ENCODE measurements around the gene AMDHD1.

The AMDHD1 gene

GRCh38 chr12:95996034-95996658, 53.0 kb downstream of the AMDHD1 start, which contains the start of gene HAL:
HAL (minus strand) TSS chr12:95996344; CDS start chr12:95995910, 434 bp downstream.
- no peak for DNase-seq

DNA sequence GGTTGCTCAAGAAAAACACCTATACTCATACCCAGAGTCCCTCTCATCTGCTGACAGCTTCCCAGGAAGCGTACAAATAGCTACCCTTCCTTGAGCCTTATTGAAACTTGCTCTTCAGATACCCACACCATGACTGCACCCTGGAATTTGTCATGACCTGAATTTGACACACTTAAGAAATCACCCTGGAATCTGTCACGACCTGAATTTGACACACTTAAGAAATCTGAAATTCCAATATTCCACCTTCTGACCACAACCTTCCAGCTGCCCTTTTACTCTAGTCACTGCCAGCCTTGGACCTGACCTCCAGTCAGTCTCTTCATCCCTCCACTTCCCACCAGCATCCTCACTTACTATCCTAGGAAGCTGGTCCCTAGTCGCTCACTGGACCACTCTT, 54.1 kb downstream of the AMDHD1 start:
- DNase-seq, result no peak

- DNase-seq, result no peak
Observed at GRCh38 chr12:95997911-95998510, 54.9 kb downstream of the AMDHD1 start.

DNA sequence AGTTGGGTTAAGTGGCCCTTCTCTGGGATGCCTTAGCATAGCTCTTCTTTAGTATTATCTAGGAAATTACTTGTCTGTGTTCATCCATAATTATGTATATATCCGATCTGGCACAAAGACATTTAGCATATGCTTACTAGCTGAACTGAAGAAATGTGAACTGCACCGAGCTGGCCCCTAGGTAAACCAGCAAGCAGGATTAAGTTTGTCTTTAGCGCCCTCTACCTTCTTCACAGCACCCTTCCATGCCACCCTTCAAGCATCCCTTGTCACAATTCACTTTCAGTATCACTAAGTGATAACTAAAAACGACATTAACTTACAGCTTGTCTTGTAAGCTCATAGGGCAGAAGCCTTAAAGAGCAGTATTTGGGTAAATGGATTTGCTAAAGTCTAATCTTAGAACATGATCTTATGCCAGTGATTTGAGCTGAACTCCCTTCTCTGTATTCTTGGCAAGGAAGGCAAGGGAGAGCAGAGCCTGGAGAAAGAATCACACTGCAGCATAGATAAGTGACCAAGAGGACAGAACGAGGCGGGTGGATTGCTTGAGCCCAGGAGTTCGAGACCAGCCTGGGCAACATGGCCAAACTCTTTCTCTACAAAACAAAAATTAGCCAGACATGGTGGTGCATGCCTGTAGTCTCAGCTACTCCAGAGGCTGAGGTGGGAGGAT, 55.6 kb downstream of the AMDHD1 start:
- DNase-seq, result no peak

DNA sequence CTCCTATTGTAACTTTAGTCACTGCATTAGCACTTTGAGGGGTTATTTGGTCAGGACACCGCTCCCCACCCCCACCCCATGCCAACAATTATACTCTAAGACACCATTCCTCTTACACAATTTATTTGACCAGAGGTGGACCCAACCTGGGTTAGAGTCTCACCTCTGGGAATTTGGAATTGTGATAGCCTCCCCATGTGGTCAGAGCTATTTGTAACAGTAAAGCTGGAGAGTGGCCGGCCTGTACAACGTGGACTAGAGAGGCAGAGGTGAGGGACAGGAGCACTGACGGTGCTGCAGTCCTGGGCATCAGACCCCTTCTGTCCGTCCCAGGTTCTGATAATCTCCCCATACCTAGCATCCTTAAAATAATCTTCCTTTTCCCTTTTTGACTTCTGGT, 56.4 kb downstream of the AMDHD1 start:
- DNase-seq, result no peak

DNA sequence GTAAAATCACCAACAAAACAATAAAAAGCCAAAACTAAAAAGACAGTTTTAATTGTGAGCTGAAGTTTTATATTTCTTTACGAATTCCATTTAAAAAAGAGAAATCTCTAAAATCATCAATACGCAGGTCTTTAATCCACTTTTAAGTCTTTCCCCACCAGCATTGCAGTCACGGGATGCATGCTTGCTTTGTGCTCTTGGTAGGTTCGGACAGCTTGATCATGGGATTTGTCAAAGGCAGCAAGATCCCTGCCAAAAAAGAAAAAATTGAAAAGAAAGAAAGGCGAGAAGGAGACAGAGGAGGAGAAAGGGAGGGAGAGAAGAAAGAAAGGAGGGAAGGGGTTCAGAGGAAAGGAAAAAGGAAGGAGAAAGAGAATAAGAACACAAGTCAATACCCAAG, 57.7 kb downstream of the AMDHD1 start:
- DNase-seq, result no peak

- DNase-seq, result no peak
Observed at GRCh38 chr12:96006727-96007126, 63.6 kb downstream of the AMDHD1 start.

DNA sequence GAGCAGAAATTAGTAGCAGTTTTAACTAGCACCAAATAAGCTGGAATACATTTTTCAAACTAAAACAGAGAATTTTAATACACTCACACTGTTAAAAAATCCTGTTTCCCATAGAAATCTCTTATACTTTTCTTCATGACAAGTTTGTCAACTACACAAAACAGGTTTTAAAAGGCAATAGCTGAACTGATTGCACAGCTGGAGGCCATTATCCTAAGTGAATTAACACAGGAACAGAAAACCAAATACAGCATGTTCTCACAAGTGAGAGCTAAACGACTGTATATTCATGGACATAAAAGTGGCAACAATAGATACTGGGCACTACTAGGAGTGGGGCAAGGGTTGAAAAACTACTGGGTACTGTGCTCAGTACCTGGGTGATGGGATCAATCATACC, 64.6 kb downstream of the AMDHD1 start:
- no peak for DNase-seq

DNA sequence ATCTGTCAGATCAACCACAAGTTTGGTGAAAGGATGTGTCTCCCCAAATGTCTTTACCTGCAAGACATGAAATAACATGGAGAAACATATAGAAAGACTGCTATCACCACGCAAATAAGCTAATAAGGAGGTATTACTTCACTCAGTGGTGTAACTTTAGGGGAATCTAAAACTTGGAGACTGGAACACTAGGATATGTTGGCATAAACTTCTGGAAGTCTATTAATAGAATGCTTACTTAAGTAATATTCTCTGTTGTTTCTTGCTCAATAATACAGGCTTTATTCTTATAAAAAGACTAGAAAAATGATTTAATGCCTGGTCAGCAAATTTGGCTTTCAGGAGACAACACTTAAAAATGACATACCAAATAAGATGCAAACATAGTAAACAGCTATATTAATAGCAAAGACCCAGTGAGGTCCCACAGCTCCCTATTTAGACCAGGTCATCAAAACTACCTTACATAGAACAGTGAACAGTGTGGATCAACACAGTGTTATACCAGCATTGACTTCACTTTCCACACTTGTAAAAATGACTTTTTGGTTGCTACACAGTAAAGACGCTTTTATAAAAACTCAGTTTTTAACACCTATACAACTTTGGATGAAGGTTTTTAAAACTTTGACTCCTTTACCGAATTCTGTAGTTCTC, 71.9 kb downstream of the AMDHD1 start:
- DNase-seq, result no peak

- DNase-seq, result no peak
Observed at GRCh38 chr12:96015672-96016071, 72.5 kb downstream of the AMDHD1 start.

Measured in activated CD4-positive, CD25-positive, alpha-beta regulatory T cell treated with anti-CD3 and anti-CD28 coated beads, Interleukin-2, amount 50 U/mL, for 72 hours (primary cell).